Effector memory CD8-positive, alpha-beta T cell (primary cell): ENCODE data around the gene KIR3DL2.
"Not testable (repeated sequence)": the region's sequence is repeated elsewhere in the genome, so short reads cannot be mapped to it uniquely, and the experiment has no call there.

Experiments
- ATAC-seq: fragments of 150-1000 bp; cut with Tn5 transposase; replicated peaks from 2 replicates; pipeline ENCODE4 v1.10.0; 2021; ENCODE audit warnings: mild to moderate bottlenecking, moderate library complexity
- DNase-seq, 3 experiments: peaks; one replicate each; pipeline ENCODE4 v3.0.0; 2021
- H3K27ac Mint-ChIP-seq, 2 donors: one replicate each; pipeline ENCODE4 v1.8.0; 2022; ENCODE audit warnings: mild to moderate bottlenecking in 2 of 2, mixed read lengths in 2 of 2, moderate library complexity in 2 of 2
- H3K27me3 Mint-ChIP-seq, 2 donors: one replicate each; pipeline ENCODE4 v1.8.0; 2022; ENCODE audit warnings: mixed read lengths in 2 of 2
- H3K36me3 Mint-ChIP-seq: one replicate; pipeline ENCODE4 v1.8.0; 2022; ENCODE audit warnings: mild to moderate bottlenecking, moderate library complexity, mixed read lengths; ENCODE audit not compliant: insufficient read depth
- H3K4me1 Mint-ChIP-seq, 2 donors: one replicate each; pipeline ENCODE4 v1.8.0; 2022; ENCODE audit warnings: low read depth in 2 of 2, mixed read lengths in 2 of 2
- H3K4me3 Mint-ChIP-seq, 2 donors: one replicate each; pipeline ENCODE4 v1.8.0; 2022; ENCODE audit warnings: mild to moderate bottlenecking in 2 of 2, mixed read lengths in 2 of 2, moderate library complexity in 2 of 2
- H3K9me3 Mint-ChIP-seq, 2 donors: one replicate each; pipeline ENCODE4 v1.8.0; 2022; ENCODE audit warnings: mixed read lengths in 2 of 2

Gene KIR3DL2

DNA sequence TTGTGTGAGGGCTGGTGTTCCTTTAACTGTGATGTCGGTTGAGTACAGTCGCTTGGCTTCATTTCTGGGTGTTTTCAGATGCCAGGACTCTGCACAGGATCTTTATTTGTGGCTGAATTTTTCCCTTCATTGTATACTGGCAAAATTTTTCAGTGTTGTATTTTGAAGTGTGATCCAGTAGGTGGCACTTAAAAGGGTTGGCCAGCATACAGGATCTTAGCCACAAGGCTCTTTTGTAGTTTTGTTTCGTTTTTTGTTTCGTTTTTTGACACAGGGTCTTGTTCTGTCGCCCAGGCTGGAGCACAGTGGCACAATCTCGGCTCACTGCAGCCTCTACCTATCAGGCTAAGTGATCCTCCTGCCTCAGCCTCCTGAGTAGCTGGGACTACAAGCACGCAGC lies 32.5 kb downstream of the KIR3DL2 start:
- H3K9me3 Mint-ChIP-seq, result no peaks in the 10 kb centered on the region
- DNase-seq, result no peak
- ATAC-seq, result peak; percentile 35
- H3K4me1 Mint-ChIP-seq, result peaks cover 0 to 8% of the 10 kb centered on the region in 2 donors
- H3K4me3 Mint-ChIP-seq, result peak overlapping the region; percentile 8 to 24
- H3K36me3 Mint-ChIP-seq, result peaks cover 10% of the 10 kb centered on the region
- peak overlapping the region in 1 of 2 donors; percentile 65 for H3K27ac Mint-ChIP-seq
- H3K27me3 Mint-ChIP-seq, result peaks cover 18 to 19% of the 10 kb centered on the region in 2 donors

DNA sequence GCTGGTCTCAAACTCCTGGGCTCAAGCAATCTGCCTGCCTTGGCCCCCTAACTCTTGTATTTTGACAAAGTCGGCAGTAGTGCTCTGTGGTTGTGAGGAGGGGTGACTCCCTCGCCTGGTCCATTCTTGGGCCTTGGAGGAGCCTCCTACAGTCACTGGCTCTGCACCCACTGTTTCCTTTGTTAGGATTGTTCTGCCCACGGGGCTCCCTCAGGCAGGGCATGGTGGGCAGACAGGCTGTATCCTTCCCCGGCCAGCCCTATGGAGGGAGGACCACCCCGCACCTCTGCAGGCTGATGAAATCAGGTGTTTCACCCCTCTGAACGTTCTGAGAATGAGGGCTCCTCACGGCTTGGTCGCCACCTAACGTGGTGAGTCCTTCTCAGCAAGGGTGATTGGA lies 33.0 kb downstream of the KIR3DL2 start:
- DNase-seq (no peak), ATAC-seq (no peak)
- no peaks in the 10 kb centered on the region for H3K9me3 Mint-ChIP-seq
- peak overlapping the region; percentile 8 to 24 for H3K4me3 Mint-ChIP-seq
- peaks cover 18 to 19% of the 10 kb centered on the region in 2 donors for H3K27me3 Mint-ChIP-seq
- H3K36me3 Mint-ChIP-seq, result peaks cover 10% of the 10 kb centered on the region
- H3K4me1 Mint-ChIP-seq, result peaks cover 0 to 8% of the 10 kb centered on the region in 2 donors
- H3K27ac Mint-ChIP-seq, result peak overlapping the region in 1 of 2 donors; percentile 65

DNA sequence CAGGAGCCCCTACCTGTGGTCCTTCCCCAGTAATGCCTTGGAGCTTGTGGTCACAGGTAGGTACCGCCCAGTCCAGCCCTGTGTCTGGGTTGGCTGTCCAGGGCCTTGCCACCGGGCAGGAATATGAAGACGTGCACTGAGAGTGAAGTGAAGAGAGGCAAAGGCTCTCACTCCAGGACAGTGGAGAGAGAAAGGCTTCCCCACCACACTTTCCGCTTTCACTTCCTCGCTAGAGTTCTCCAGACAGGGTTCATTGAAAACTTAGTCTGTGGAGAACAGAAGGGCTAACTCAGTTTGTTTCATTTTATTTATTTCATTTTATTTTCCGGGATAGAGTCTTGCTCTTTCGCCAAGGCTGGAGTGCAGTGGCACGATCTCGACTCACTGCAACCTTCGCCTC lies 38.0 kb downstream of the KIR3DL2 start:
- Mint-ChIP-seq H3K36me3 (peaks cover 7% of the 10 kb centered on the region), H3K9me3 (no peaks in the 10 kb centered on the region), H3K4me1 (no peaks in the 10 kb centered on the region), H3K4me3 (no peak overlapping the region), H3K27me3 (no peaks in the 10 kb centered on the region), H3K27ac (no peak overlapping the region)
- ATAC-seq (no peak), DNase-seq (no peak)

DNA sequence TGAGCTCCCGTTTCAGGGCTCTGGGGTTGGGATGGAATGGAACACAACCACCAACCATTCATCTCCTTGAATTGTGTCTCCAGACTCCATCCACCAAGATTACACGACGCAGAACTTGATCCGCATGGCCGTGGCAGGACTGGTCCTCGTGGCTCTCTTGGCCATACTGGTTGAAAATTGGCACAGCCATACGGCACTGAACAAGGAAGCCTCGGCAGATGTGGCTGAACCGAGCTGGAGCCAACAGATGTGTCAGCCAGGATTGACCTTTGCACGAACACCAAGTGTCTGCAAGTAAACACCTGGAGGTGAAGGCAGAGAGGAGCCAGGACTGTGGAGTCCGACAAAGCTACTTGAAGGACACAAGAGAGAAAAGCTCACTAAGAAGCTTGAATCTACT lies 39.3 kb downstream of the KIR3DL2 start:
- Mint-ChIP-seq H3K36me3 (peaks cover 7% of the 10 kb centered on the region), H3K27me3 (no peaks in the 10 kb centered on the region), H3K9me3 (no peaks in the 10 kb centered on the region), H3K27ac (no peak overlapping the region), H3K4me1 (no peaks in the 10 kb centered on the region), H3K4me3 (no peak overlapping the region)
- no peak for ATAC-seq
- DNase-seq, result no peak

DNA sequence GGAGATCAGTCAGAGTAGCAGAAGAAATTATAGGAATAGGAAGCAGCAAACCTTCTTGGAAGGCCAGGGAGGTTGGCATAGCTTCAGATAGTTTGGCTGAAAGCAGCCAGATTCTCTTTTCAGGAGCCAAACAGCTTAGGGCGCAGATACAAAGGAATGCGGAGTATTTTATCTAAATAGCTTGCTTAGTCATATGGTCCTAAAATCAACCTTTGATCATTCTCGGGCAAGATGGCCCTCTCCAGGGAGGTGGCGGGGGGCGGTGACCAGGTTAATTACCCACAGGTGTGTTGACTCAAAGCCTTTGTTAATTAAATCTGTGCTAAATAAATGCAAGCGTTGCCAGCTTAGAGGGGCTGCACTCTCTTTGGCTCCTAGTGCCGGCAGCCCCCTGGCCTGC lies 43.2 kb downstream of the KIR3DL2 start:
- Mint-ChIP-seq H3K4me3 (no peak overlapping the region), H3K27me3 (peaks cover 23 to 30% of the 10 kb centered on the region in 2 donors), H3K27ac (no peak overlapping the region), H3K4me1 (no peaks in the 10 kb centered on the region), H3K36me3 (no peaks in the 10 kb centered on the region), H3K9me3 (no peaks in the 10 kb centered on the region)
- ATAC-seq, result no peak
- no peak for DNase-seq

DNA sequence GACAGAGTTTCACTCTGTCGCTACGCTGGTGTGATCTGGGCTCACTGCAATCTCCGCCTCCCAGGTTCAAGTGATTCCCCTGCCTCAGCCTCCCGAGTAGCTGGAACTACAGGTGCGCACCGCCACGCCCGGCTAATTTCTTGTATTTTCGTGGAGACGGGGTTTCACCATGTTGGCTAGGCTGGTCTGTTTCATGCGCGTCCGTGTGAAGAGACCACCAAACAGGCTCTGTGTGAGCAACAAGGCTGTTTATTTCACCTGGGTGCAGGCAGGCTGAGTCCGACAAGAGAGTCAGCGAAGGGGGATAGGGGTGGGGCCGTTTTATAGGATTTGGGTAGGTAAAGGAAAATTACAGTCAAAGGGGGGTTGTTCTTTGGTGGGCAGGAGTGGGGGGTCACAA lies 43.9 kb downstream of the KIR3DL2 start:
- DNase-seq, H3K4me3 Mint-ChIP-seq, H3K9me3 Mint-ChIP-seq, H3K27ac Mint-ChIP-seq, ATAC-seq, H3K36me3 Mint-ChIP-seq, H3K4me1 Mint-ChIP-seq: not testable (repeated sequence)
- peaks cover 30 to 37% of the 10 kb centered on the region in 2 donors for H3K27me3 Mint-ChIP-seq

DNA sequence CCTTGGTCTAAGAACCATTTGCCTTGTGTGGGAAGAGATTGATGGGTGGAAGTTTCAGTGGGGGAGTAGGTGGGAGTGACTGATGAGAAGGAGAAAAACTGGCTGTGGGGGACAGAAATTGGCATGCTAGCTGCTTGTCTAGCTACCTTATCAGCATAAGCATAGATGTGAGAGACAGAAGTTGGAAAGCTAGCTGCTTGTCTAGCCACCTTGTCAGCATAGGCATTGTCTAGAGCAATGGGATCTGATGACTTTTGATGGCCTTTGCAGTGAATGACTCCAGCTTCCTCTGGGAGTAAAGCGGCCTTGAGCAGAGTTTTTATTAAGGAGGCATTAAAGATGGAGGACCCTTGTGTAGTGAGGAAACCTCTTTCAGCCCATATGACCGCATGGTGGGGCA lies 45.8 kb downstream of the KIR3DL2 start:
- ATAC-seq, result no peak
- no peak overlapping the region for H3K4me3 Mint-ChIP-seq

DNA sequence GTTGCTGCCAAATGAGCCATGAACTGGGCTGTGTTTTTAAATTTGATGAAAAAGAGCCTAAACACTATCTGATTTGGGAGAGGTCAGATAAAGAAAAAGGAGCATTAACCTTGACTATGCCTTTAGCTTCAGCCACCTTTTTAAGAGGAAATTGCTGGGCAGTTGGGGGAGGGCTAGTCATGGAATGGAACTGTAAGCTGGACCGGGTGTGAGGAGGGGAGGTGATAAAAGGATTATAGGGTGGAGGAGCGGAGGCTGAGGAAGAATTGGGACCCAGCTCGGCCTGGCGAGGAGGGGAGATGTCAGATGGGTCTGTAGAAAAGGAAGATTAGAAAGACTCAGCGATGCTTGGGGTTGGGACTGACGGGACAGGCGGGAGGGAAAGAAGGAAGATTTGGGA lies 48.4 kb downstream of the KIR3DL2 start:
- H3K27ac Mint-ChIP-seq, ATAC-seq, H3K36me3 Mint-ChIP-seq, DNase-seq, H3K9me3 Mint-ChIP-seq, H3K4me3 Mint-ChIP-seq, H3K4me1 Mint-ChIP-seq: not testable (repeated sequence)
- H3K27me3 Mint-ChIP-seq, result peaks cover 42 to 50% of the 10 kb centered on the region in 2 donors

More for the DNA sequence above, 45.8 kb downstream of the KIR3DL2 start:
- Mint-ChIP-seq H3K9me3 (no peaks in the 10 kb centered on the region), H3K27me3 (peaks cover 42 to 50% of the 10 kb centered on the region in 2 donors), H3K4me1 (no peaks in the 10 kb centered on the region), H3K36me3 (no peaks in the 10 kb centered on the region), H3K27ac (no peak overlapping the region)
- DNase-seq, result no peak

DNA sequence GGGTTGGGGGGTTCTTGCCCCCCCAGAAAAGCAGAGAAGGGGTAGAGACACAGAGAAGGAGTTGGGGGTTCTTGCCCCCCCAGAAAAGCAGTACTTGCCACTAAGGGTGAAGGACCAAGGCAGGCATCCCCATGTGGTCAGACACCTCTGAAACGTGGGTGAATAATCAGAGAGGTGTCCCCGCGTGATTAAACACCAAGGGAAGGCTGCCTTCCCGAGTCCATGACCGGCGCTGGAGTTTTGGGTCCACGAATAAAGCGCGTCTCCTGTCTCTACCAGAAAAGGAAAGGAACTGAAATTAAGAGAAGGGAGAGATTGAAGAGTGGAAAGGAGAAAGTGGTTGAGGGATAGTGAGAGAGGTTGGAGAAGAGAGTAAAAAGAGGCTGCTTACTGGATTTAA lies 49.4 kb downstream of the KIR3DL2 start:
- H3K27me3 Mint-ChIP-seq, result peaks cover 42 to 50% of the 10 kb centered on the region in 2 donors
- H3K36me3 Mint-ChIP-seq, DNase-seq, H3K27ac Mint-ChIP-seq, H3K4me3 Mint-ChIP-seq, H3K4me1 Mint-ChIP-seq, H3K9me3 Mint-ChIP-seq, ATAC-seq: not testable (repeated sequence)

DNA sequence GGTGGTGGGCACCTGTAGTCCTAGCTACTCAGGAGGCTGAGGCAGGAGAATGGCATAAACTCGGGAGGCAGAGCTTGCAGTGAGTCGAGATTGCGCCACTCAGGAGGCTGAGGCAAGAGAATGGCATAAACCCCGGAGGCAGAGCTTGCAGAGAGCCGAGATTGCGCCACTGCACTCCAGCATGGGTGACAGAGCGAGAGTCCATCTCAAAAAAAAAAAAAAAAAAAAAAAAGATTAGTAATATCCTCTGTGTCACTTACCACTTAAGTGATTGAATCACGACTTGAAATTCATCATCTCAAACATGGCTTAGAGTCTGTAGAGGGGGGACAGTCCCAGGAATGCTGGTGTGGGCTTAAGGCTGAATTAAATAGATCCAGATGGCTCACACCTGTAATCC lies 50.9 kb downstream of the KIR3DL2 start:
- not testable (repeated sequence) for ATAC-seq, H3K36me3 Mint-ChIP-seq, H3K9me3 Mint-ChIP-seq, DNase-seq, H3K4me3 Mint-ChIP-seq
- Mint-ChIP-seq H3K4me1 (peaks cover 0 to 10% of the 10 kb centered on the region in 2 donors), H3K27me3 (peaks cover 36 to 52% of the 10 kb centered on the region in 2 donors), H3K27ac (peak overlapping the region in 1 of 2 donors; percentile 63)

DNA sequence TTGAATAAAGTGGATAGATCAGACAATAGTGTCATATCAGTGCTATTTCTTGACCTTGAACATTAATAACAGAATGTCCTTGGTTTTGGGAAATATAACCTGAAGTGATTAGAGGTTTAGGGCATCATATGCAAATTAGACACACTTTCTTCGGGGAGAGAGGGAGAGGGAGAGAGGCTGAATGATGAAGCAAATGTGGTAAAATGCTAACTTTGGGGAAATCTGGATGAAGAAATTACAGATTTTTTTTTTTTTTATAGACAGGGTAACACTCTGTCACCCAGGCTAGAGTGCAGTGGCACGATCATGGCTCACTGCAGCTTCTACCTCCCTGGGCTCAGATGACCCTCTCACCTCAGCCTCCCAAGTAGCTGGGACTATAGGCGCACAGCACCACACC lies 51.8 kb downstream of the KIR3DL2 start:
- peaks cover 26 to 43% of the 10 kb centered on the region in 2 donors for H3K27me3 Mint-ChIP-seq
- H3K4me1 Mint-ChIP-seq, result peaks cover 0 to 10% of the 10 kb centered on the region in 2 donors
- H3K27ac Mint-ChIP-seq, result peak overlapping the region in 1 of 2 donors; percentile 63
- no peak for DNase-seq
- no peak overlapping the region for H3K4me3 Mint-ChIP-seq
- ATAC-seq, result no peak
- no peaks in the 10 kb centered on the region for H3K9me3 Mint-ChIP-seq
- no peaks in the 10 kb centered on the region for H3K36me3 Mint-ChIP-seq

DNA sequence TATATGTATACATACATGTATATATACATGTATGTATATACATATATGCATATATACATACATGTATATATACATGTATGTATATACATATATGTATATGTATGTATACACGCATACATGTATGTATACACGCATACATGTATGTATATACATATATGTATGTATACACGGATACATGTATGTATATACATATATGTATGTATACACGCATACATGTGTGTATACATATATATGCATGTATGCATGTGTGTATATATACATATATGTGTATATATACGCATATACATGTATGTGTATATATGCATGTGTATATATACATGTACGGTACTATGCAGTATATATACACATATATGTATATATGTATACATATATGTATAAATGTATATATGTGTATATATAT lies 53.1 kb downstream of the KIR3DL2 start:
- H3K4me1 Mint-ChIP-seq, result peaks cover 0 to 10% of the 10 kb centered on the region in 2 donors
- no peaks in the 10 kb centered on the region for H3K9me3 Mint-ChIP-seq
- peaks cover 20 to 30% of the 10 kb centered on the region in 2 donors for H3K27me3 Mint-ChIP-seq
- H3K27ac Mint-ChIP-seq, result no peak overlapping the region
- no peak for ATAC-seq
- H3K36me3 Mint-ChIP-seq, result no peaks in the 10 kb centered on the region
- no peak for DNase-seq
- no peak overlapping the region for H3K4me3 Mint-ChIP-seq

DNA sequence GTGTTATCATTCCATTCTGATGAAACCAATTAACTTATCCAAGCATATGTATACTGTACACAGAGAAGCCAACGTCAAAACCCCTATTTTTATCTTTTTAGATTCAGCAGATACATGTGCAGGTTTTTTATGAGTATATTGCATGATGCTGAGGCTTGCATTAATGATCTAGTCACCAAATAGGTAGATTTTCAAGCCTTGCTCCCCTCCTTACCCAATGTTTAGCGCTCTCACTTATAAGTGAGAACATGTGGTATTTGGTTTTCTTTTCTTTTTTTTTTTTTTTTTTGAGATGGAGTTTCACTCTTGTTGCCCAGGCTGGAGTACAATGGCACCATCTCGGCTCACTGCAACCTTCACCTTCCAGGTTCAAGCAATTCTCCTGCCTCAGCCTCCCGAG lies 54.0 kb downstream of the KIR3DL2 start:
- DNase-seq, H3K36me3 Mint-ChIP-seq, H3K9me3 Mint-ChIP-seq: not testable (repeated sequence)
- ATAC-seq, result peak; percentile 48
- Mint-ChIP-seq H3K27ac (peak overlapping the region in 1 of 2 donors; percentile 77), H3K4me3 (peak overlapping the region in 1 of 2 donors; percentile 33), H3K4me1 (peaks cover 0 to 10% of the 10 kb centered on the region in 2 donors), H3K27me3 (peaks cover 10 to 21% of the 10 kb centered on the region in 2 donors)

DNA sequence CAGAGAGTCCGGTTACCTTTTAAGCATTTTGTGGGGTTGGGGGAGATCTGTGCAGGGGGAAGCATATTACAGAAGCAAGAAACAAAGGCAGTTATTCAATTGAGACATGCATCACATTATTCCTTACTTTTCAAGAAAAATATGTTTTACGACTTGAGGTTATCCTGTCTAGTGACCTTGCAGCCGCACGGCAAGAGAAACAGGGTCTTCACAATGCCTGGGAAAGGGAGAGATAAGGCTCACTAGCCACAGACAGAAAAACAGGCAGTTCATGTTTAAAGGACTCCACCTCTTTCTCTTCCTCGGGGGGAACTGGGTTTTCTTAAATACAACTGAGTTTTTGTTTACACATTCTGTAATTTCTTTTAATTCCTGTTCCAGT lies 55.2 kb downstream of the KIR3DL2 start:
- Mint-ChIP-seq H3K27ac (peak overlapping the region; percentile 69 to 80), H3K27me3 (peaks cover 0 to 9% of the 10 kb centered on the region in 2 donors), H3K4me3 (peak overlapping the region; percentile 59 to 77), H3K36me3 (peaks cover 7% of the 10 kb centered on the region), H3K4me1 (peaks cover 0 to 10% of the 10 kb centered on the region in 2 donors), H3K9me3 (no peaks in the 10 kb centered on the region)
- DNase-seq, result no peak
- ATAC-seq, result no peak
